Neural progenitor cell (in vitro differentiated cells): ENCODE results near the gene GMEB1. TPM values are rescaled to one million over a fixed set of nuclear protein-coding genes. Genes with fewer than 3 reads are reported as not detected.
"Not testable (repeated sequence)": the region's sequence is repeated elsewhere in the genome, so short reads cannot be mapped to it uniquely, and the experiment has no call there.

Source experiments
- DNase-seq: peaks from one replicate; pipeline ENCODE4 v3.0.0-alpha.2; 2016; ENCODE audit warnings: low spot score
- H2AFZ ChIP-seq: fragments of 200-600 bp; sonication (generic); replicated peaks from 2 replicates; pipeline ENCODE4 v1.6.1; 2016; ENCODE audit warnings: antibody characterized with exemption
- H3F3A ChIP-seq: fragments of 200-600 bp; sonication (generic); 2 replicates; pipeline ENCODE4 v1.6.1; 2016; ENCODE audit warnings: antibody characterized with exemption, low read depth
- H3K27ac ChIP-seq: fragments of 200-600 bp; sonication (generic); 2 replicates; pipeline ENCODE4 v1.5.1; 2016; ENCODE audit warnings: mild to moderate bottlenecking
- H3K27me3 ChIP-seq: fragments of 200-600 bp; sonication (generic); 2 replicates; pipeline ENCODE4 v1.6.1; 2016; ENCODE audit warnings: mild to moderate bottlenecking, moderate library complexity
- H3K36me3 ChIP-seq: fragments of 200-600 bp; sonication (generic); 2 replicates; pipeline ENCODE4 v1.5.1; 2016
- H3K4me1 ChIP-seq: fragments of 200-600 bp; sonication (generic); 2 replicates; pipeline ENCODE4 v1.6.1; 2016; ENCODE audit warnings: mixed run types
- H3K4me2 ChIP-seq: fragments of 200-600 bp; sonication (generic); 2 replicates; pipeline ENCODE4 v1.6.1; 2016
- H3K4me3 ChIP-seq: fragments of 200-600 bp; sonication (generic); 2 replicates; pipeline ENCODE4 v1.5.1; 2016
- H3K79me2 ChIP-seq: fragments of 200-600 bp; sonication (generic); 2 replicates; pipeline ENCODE4 v1.6.1; 2016; ENCODE audit warnings: low read depth
- H3K9ac ChIP-seq: fragments of 200-600 bp; sonication (generic); 2 replicates; pipeline ENCODE4 v1.6.1; 2016
- H3K9me3 ChIP-seq: fragments of 200-600 bp; sonication (generic); 2 replicates; pipeline ENCODE4 v1.5.1; 2016; ENCODE audit warnings: low read depth
- H4K20me1 ChIP-seq: fragments of 200-600 bp; sonication (generic); 2 replicates; pipeline ENCODE4 v1.6.1; 2016; ENCODE audit warnings: low read depth
- H3K27ac Mint-ChIP-seq: 3 replicates; pipeline ENCODE4 v1.8.0; 2021; ENCODE audit warnings: mixed read lengths
- H3K27me3 Mint-ChIP-seq: 2 replicates; pipeline ENCODE4 v1.8.0; 2022; ENCODE audit warnings: low read depth, mild to moderate bottlenecking, inconsistent platforms, moderate library complexity, mixed read lengths; ENCODE audit not compliant: insufficient read depth
- H3K36me3 Mint-ChIP-seq: 3 replicates; pipeline ENCODE4 v1.8.0; 2021; ENCODE audit warnings: mixed read lengths
- H3K4me1 Mint-ChIP-seq: 3 replicates; pipeline ENCODE4 v1.8.0; 2021; ENCODE audit warnings: mixed read lengths
- H3K4me3 Mint-ChIP-seq: 3 replicates; pipeline ENCODE4 v1.8.0; 2021; ENCODE audit warnings: mild to moderate bottlenecking, moderate library complexity, mixed read lengths
- H3K9me3 Mint-ChIP-seq: 3 replicates; pipeline ENCODE4 v1.8.0; 2020; ENCODE audit warnings: mixed read lengths
- CTCF ChIP-seq: fragments of 200-600 bp; sonication (generic); IDR thresholded peaks from 2 replicates; pipeline ENCODE4 v1.5.1; 2017; ENCODE audit warnings: antibody characterized with exemption, mild to moderate bottlenecking
- EZH2 ChIP-seq: fragments of 200-600 bp; sonication (generic); IDR thresholded peaks from 2 replicates; pipeline ENCODE4 v1.6.1; 2017; ENCODE audit warnings: antibody characterized with exemption, mild to moderate bottlenecking, moderate library complexity
- EZH2phosphoT487 ChIP-seq: fragments of 200-600 bp; sonication (generic); IDR thresholded peaks from 2 replicates; pipeline ENCODE4 v1.6.1; 2017; ENCODE audit warnings: antibody characterized with exemption
- total RNA-seq: library from RNA; depleted of rRNA; stranded (reverse); fragments of >200 nt; gene quantifications from 2 replicates; pipeline ENCODE4 v1.2.3, GENCODE V29; 2015; ENCODE audit warnings: low replicate concordance

The GMEB1 gene
- total RNA-seq, 1 donor from 2014 or later = 12.1 TPM

DNA sequence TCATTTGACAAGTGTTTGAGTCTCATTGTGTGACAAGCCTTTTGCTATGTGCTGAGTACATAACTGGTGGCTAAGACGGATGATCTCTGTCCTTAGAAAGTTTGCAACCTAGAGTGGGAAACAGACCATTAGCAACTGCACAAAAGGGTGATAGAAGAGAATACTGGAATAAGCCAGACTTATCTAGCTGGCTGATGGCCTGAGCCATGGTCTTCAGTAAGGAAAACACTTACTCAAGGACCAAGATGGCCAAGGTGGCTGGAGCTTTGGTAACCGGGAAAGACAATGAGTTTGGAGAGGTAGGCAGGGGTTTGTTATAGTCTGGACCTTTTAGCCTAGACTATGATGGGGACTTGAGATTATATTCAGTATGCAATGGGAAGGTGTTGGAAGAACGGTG, 24.1 kb upstream of the GMEB1 start:
- Histone ChIP-seq H4K20me1 (no peaks in the 10 kb centered on the region), H3K4me2 (no peak overlapping the region), H3K27ac (no peak overlapping the region), H3K9me3 (no peaks in the 10 kb centered on the region), H3F3A (peaks cover 53% of the 10 kb centered on the region), H3K9ac (no peak overlapping the region), H2AFZ (no peak overlapping the region), H3K36me3 (no peaks in the 10 kb centered on the region), H3K4me3 (no peak overlapping the region), H3K27me3 (no peaks in the 10 kb centered on the region), H3K4me1 (peaks cover 21% of the 10 kb centered on the region), H3K79me2 (peaks cover 27% of the 10 kb centered on the region)
- H3K27me3 Mint-ChIP-seq = peaks cover 5% of the 10 kb centered on the region
- no peak overlapping the region for H3K27ac Mint-ChIP-seq
- no peak for DNase-seq
- no peaks in the 10 kb centered on the region for H3K36me3 Mint-ChIP-seq
- H3K4me1 Mint-ChIP-seq = peaks cover 36% of the 10 kb centered on the region
- TF ChIP-seq CTCF (no peak), EZH2phosphoT487 (no peak), EZH2 (no peak)
- peak overlapping the region; percentile 99 for H3K4me3 Mint-ChIP-seq
- no peaks in the 10 kb centered on the region for H3K9me3 Mint-ChIP-seq

- DNase-seq, H3K4me3 Mint-ChIP-seq: not testable (repeated sequence)
Measured at GRCh38 chr1:28645406-28645805, 23.2 kb upstream of the GMEB1 start.

DNA sequence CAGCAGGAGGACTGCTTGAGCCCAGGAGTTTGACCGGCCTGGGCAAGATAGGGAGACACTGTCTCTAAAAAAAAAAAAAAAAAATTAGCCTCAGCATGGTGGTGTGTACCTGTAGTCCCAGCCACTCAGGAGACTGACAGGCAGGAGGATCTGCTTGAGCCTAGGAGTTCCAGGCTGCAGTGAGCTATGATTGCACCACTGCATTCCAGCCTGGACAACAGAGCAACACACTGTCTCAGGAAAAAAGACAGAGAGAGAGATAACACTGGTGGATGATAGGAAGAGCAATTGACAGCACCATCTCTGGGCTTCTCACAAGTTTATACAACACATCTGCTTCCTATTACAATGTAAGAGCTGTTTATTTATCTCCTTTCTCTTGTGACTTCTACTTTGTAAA, 22.5 kb upstream of the GMEB1 start:
- H3K79me2 ChIP-seq = peaks cover 12% of the 10 kb centered on the region
- TF ChIP-seq CTCF (no peak), EZH2phosphoT487 (no peak), EZH2 (no peak)
- no peaks in the 10 kb centered on the region for H3K36me3 ChIP-seq
- H4K20me1 ChIP-seq = no peaks in the 10 kb centered on the region
- H3K27ac ChIP-seq = no peak overlapping the region
- no peaks in the 10 kb centered on the region for H3K27me3 ChIP-seq
- H3K4me2 ChIP-seq = no peak overlapping the region
- peaks cover 36% of the 10 kb centered on the region for H3K4me1 Mint-ChIP-seq
- H3K4me1 ChIP-seq = peaks cover 21% of the 10 kb centered on the region
- no peaks in the 10 kb centered on the region for H3K36me3 Mint-ChIP-seq
- peaks cover 5% of the 10 kb centered on the region for H3K27me3 Mint-ChIP-seq
- H3K4me3 ChIP-seq = no peak overlapping the region
- no peaks in the 10 kb centered on the region for H3K9me3 ChIP-seq
- H2AFZ ChIP-seq = no peak overlapping the region
- DNase-seq = no peak
- peaks cover 57% of the 10 kb centered on the region for H3F3A ChIP-seq
- no peaks in the 10 kb centered on the region for H3K9me3 Mint-ChIP-seq
- no peak overlapping the region for H3K9ac ChIP-seq
- H3K4me3 Mint-ChIP-seq = no peak overlapping the region
- H3K27ac Mint-ChIP-seq = no peak overlapping the region

More at GRCh38 chr1:28645406-28645805, 23.2 kb upstream of the GMEB1 start:
- H3K4me2 ChIP-seq, H3K4me3 ChIP-seq, H3K27me3 ChIP-seq, H3K9me3 ChIP-seq, H3K9ac ChIP-seq, H2AFZ ChIP-seq, H3K36me3 ChIP-seq, H3K27ac Mint-ChIP-seq, H3K27ac ChIP-seq, H3K36me3 Mint-ChIP-seq, H3K9me3 Mint-ChIP-seq, H3K27me3 Mint-ChIP-seq, H4K20me1 ChIP-seq: not testable (repeated sequence)
- peaks cover 21% of the 10 kb centered on the region for H3K4me1 ChIP-seq
- H3K4me1 Mint-ChIP-seq = peaks cover 36% of the 10 kb centered on the region
- H3K79me2 ChIP-seq = peaks cover 18% of the 10 kb centered on the region
- peaks cover 57% of the 10 kb centered on the region for H3F3A ChIP-seq

GRCh38 chr1:28648008-28648473, 20.5 kb upstream of the GMEB1 start:
- no peaks in the 10 kb centered on the region for H3K36me3 ChIP-seq
- peak overlapping the region; percentile 71 for H3K4me2 ChIP-seq
- H2AFZ ChIP-seq = peak overlapping the region; percentile 93
- peak overlapping the region; percentile 100 for H3K27ac ChIP-seq
- H3K27me3 ChIP-seq = no peaks in the 10 kb centered on the region
- peak overlapping the region; percentile 40 for H3K4me3 ChIP-seq
- H3K79me2 ChIP-seq = no peaks in the 10 kb centered on the region
- Mint-ChIP-seq H3K36me3 (no peaks in the 10 kb centered on the region), H3K27ac (peak overlapping the region; percentile 99), H3K9me3 (no peaks in the 10 kb centered on the region), H3K4me1 (peaks cover 26% of the 10 kb centered on the region), H3K4me3 (peak overlapping the region; percentile 90), H3K27me3 (peaks cover 5% of the 10 kb centered on the region)
- H4K20me1 ChIP-seq = no peaks in the 10 kb centered on the region
- DNase-seq = peak; percentile 92
- no peak for TF ChIP-seq EZH2
- TF ChIP-seq CTCF = no peak
- no peak for TF ChIP-seq EZH2phosphoT487
- H3K9ac ChIP-seq = peak overlapping the region; percentile 96
- H3K4me1 ChIP-seq = peaks cover 14% of the 10 kb centered on the region
- H3K9me3 ChIP-seq = no peaks in the 10 kb centered on the region
- peaks cover 48% of the 10 kb centered on the region for H3F3A ChIP-seq
